HG03060 (cell line): ENCODE results near the gene ANKS4B.
"Not testable (repeated sequence)": the region's sequence is repeated elsewhere in the genome, so short reads cannot be mapped to it uniquely, and the experiment has no call there.

Experiments
- ATAC-seq: cut with Tn5 transposase; IDR thresholded peaks from one replicate; pipeline ENCODE4 v1.9.1; 2021; ENCODE audit warnings: low read depth, moderate number of reproducible peaks; ENCODE audit not compliant: unreplicated experiment

The ANKS4B gene

DNA sequence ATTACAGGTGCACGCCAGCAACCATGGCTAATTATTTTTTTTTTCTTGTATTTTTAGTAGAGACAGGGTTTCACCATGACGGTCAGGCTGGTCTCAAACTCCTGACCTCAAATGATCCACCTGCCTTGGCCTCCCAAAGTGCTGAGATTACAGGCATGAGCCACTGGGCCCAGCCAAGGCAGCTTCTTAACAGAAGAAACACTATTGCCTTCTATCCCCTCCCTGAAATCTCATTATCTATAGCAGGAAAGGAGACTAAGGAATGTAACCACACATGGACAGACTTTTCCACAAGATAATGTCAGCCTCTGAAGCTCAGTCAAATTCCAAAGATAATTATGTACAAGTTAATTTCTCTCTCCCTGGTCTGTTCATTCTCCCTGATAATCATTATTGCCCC lies 16.4 kb upstream of the ANKS4B start:
- ATAC-seq = no peak

DNA sequence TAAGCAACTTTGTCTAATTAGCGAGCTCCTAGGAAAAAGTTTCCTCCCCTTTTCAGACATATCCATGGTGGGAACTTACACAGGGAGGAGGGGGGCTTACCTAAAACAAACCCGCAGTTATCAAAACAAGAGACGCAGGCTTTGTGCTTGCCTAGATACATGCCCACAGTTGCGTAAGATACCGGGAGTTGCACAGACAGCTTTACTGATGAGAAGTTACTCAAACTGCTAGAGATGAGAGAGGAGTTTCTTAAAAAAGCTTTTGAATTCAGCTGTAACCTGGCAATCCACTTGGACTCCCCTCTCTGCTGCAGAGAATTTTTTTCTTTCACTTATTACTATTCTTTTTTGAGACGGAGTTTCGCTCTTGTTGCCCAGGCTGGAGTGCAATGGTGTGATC lies 15.3 kb upstream of the ANKS4B start:
- ATAC-seq = no peak

DNA sequence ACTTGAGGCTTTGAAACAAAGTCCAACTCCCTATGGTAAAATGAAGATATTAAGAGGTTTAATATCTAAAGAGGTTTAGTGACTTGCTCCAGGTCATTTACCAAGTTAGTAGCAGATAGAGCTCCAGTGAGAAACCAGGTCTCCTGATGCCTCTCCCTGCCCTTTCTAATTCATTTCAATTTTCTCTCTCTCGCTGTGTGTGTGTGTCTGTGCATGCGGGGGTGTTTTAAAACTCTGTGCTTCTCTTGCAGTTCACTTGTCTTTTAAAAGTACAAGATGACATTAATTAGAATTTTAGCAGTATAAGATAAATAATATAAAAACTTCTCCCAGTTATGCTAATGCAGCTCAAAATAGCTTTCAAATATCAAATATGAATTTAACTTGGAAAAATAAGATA lies 13.9 kb upstream of the ANKS4B start:
- no peak for ATAC-seq

DNA sequence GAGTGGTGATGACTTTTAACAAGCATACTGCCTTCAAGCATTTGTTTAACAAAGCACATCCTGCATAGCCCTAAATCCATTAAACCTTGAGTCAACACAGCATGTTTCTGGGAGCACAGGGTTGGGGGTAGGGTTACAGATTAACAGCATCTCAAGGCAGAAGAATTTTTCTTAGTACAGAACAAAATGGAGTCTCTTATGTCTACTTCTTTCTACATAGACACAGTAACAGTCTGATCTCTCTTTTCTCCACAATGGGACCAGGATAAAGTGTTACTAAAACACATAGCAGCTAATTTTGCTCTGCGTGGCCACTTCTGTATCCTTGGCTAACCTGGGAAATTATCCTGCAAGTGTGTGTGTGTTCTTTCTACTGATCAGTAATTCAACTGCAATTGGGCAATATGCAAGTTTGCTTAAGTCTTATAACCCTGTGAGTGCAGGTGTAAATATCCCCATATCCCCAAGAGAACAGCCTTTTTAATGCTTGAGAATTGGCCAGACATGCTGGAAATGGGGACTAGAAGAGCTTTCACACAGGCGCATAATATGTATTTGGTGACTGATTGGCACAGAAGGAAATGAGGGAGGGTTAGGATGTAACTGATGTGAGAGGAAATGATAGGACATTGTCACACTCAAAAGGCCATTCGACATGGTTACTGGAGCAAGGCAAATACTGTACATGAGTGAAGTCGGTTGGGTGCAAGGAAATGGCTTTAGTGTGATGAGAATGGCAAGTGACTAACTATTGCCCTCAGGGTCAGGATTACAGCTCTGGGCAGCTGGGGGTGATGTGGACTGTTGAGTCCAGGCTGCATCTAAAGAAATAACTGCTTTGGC lies 10.8 kb upstream of the ANKS4B start:
- no peak for ATAC-seq

DNA sequence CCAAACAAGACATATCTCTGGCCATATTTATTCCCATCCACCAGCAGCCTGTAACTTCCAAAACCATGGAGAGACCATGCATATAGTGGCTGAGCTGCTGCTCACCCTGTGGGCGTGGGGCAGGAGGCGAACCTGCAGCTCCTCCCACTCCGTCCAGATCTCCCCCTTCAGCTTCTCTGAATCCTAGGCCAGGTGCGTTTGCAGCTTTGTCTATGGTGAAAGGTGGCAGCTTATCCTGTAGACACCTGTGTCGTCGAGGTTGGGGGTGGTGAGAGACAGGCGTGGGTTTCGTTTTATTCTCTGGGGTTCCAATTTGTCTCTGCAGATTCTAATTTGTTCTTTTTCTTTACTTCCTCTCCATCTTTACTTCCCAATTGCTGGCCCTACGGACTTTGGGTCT lies 9.7 kb upstream of the ANKS4B start:
- ATAC-seq = no peak

DNA sequence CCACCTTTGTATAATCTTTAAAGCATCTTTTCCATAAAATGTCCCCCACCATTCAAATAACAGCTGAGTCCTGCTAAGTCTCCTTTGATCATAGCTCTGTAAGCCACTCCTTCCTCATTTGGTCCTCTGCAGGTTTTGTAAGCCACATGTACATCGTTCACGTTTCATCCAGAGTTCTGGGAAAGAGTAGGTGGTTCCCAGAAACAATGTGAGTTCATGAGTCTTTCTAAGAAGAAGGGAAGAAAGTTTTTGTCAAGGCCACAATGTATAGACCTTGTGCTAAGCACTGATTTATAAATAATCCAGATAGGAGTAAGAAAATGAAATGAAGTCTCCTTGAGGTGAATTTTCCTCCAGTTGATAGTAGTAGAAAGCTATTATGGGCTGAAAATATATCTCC lies 8.7 kb upstream of the ANKS4B start:
- no peak for ATAC-seq

DNA sequence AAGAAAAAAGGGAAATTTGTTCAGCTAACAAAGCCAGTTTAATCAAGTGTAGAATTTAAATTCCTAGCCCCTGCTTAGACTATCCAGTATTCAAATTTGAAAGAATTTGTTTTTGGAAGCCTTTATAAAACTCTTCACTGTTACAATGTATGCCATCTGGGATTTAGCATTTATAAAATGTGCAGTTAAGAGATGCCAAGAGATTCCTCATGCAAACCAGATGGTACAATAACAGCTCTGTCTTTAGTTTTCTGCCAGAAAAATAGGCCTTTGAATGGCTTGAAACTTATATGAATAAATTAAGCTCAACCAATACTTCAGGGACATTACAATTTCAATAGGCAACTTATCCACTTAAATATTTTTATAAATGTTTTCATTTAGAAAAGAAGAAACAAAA lies 6.8 kb upstream of the ANKS4B start:
- no peak for ATAC-seq

DNA sequence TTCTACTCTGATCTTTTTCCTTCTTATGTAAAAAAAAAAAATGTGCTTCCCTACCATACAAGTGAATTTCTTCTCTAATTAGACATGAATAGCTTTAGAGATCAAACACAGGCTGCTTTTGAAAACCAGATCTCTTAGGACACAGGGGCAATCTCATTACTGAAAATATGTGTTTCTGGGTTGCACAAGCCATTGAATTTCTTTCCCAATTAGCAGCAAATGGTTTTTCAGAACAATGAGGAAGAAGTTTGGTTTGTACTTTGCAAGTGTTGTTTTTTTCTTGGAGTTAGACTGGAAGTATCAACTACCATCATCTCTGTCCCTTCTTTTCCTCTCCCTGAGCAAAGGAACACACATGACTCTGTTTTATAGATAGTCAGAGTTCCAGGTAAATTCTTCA lies 5.6 kb upstream of the ANKS4B start:
- no peak for ATAC-seq

DNA sequence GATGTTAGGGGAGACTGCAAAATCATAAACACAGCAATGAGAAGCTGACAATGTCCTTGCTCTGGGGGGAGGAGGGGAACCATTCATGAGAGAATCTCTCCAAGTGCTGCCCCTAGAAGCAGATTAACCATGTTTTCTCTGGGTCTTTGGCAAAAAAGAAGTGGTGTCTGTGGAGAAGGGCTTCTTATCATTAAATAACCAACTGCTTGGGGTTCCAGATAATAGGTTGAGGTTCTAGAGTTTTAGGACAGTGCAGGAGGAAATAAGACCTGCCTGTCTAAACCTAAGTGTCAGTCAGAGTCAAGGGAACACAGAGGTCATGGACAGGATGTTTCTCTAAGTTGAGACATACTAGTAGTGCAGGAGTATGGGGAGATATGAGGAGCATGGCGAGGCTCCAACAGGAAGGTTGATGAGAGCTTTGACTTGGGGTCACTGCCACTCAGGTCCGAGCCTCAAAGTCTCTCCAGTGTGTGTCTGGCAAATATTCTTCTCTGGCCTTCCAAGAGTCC lies 5.1 kb upstream of the ANKS4B start:
- no peak for ATAC-seq

DNA sequence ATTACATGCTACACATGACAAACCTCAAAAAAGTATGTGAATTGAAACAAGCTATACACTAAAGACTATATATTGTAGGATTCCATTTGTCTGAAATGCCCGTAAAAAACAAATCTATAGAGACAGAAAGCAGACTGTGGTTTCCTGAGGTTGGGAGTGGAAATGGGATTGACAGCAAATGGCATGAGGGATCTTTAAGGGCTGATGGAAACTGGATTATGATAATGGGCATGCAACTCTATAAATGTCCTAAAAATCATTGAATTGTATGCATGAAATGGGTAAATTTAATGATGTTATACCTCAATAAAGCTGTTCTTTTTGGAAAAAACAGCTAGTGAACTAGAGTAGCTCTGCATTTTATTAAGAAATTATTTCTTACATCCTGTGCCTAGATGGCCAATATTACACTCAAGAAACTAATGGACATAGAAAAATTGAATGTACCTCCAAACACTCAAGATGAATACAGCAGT lies 416 bp upstream of the ANKS4B start:
- no peak for ATAC-seq

DNA sequence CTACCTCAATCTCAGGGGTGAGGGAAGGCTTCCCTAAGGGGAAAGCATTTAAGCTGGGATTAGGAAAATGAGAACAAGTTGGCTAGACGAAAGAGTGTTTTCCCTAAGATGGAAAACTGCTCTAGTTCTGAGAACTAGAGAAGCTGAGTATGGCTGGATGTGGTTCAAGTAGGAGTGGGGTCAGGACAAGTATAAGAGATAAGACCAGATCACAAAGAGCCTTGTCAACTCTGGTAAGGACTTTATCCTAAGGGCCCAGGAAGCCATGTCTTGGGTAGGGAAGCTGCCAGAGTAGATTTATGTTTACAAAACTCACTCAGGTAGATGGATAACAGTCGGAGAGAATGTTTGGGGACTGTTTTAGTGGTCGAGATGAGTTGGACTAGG lies 1.7 kb downstream of the ANKS4B start:
- no peak for ATAC-seq

DNA sequence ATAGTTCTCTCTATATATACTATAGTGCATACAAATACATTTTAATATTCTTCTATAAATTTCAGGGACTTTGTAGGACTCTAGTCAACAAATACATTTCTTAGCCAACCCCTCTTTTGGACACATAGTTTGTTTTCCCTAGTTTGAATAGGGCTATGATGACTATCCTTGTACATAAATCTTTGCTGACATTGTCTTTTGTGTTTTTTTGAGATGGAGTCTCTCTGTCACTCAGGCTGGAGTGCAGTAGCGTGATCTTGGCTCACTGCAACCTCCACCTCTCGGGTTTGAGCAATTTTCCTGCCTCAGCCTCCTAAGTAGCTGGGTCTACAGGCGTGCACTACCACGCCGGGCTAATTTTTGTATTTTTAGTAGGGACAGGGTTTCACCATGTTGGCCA lies 3.3 kb downstream of the ANKS4B start:
- ATAC-seq = no peak

DNA sequence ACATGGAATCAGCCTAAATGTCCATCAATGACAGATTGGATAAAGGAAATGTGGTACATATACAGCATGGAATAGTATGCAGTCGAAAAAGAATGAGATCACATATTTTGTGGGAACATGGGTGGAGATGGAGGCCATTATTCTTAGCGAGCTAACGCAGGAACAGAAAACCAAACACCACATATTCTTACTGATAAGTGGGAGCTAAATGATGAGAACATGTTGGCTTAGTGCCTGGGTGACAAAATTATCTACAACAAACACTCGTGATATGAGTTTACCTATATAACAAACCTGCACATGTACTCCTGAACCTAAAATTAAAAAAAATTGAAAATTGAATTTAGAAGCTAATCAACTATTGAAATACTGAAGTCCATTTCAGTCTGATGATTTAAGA lies 6.1 kb downstream of the ANKS4B start:
- ATAC-seq = no peak

DNA sequence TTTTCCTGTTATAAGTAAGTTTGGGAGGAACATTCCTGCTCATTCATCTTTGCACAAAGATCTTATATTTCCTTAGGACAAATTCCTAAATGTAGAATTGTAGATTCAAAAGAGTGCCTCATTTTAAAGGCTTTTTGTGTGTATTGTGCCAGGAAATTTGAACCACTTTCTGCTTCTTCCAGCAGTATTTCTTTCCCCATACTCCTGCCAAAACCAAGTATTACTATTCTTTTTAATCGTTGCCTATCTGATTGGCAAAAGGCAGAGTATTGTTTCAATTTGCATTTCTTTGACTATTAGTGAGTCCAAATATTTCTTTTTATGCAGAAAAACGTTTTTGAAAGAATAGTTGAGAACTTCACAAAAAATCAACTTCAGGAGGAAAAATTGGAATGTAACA lies 9.3 kb downstream of the ANKS4B start:
- ATAC-seq = no peak

DNA sequence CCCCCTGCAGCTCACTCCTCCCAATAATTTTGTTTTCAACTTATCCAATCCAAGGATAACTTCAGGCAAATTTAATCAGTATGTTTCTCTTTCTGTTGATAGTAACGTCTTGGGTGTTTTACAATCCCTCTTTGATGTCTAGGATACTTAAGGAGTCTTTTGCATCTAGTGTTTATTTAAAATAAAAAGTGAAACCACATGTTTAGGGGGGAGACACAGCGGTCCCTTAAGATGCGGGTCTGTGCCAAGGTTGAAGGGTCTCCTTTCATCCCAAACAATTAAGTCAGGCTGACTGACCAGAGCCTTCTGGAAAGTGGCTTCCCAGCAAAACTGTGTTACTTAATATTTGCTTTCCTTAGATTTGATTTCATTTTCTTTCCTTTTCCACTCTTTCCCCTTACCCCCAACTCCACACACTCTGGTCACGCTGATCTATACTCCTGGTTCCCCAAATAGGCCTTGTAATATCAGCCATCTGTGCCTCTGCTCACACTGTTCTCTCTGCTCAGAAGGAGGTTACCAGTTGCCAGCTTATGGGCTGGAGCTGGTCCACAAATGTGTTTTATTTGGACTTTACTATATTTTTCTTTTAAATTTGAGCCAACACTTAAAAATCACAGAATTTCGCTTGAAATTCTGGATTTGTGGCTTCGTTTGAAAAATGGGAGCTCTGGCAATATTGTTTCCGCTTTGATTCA lies 11.2 kb downstream of the ANKS4B start:
- no peak for ATAC-seq

DNA sequence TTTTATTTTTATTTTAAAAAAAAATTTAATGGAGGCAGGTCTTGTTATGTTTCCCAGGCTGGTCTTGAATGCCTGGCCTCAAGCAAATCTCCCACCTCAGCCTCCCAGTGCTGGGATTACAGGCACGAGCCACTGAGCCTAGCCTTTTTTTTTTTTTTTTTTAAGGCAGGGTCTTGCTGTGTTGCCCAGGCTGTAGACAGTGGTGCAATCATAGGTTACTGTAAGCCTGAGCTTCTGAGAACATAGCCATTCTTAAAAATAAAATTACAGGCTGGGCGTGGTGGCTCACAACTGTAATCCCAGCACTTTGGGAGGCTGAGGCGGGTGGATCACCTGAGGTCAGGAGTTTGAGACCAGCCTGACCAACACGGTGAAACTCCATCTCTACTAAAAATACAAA lies 14.7 kb downstream of the ANKS4B start:
- not testable (repeated sequence) for ATAC-seq

DNA sequence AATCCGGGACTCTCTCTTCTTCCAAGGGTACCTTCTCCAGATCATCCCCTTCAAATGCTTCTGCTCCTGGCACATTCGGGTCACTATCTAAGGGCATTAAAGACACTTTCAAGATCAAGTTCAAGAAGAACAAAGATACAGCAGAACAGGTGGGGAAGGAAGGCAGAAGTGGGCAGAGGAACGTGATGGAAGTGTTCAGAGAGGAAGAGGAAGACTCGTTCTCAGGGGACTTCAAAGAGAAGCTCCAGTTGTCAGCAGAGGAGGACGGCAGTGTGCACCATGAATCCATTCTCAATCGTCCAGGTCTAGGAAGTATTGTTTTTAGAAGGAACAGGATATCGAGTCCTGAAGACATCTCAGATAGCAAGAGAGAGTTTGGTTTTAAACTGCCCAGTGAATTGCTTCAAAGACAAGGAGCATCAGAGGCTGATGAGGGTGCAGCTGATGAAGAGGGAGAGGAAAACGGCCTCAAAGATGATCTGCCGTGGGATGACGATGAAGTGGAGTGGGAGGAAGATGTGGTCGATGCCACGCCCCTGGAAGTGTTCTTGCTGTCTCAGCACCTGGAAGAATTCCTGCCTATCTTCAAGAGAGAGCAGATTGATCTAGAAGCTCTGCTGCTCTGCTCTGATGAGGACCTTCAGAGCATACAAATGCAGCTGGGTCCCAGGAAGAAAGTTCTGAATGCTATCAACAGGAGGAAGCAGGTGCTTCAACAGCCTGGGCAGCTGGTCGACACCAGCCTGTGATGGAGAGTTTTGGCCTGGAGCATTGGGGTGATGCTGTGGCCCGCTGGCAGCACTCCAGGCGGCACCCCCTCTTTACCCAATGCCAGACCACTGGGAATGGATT lies 16.8 kb downstream of the ANKS4B start:
- ATAC-seq = no peak

DNA sequence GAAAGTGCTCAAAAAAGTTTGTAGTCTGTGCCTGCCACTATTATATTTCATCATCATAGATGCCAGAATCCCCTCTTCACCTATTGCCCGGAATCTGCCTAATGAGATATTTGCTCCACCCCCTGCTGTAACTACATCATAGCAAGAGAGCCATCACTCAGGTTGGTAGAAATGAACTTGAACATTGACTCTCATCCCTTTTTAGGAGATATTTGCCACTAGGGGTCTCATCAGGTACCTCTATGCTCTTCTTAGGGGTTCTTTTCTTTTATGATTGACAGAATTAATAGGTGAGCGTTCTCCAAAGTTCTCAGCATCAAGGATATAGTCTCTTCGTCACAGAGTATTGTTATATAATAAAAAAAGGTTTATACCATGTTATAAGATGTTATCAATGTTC lies 20.0 kb downstream of the ANKS4B start:
- no peak for ATAC-seq

DNA sequence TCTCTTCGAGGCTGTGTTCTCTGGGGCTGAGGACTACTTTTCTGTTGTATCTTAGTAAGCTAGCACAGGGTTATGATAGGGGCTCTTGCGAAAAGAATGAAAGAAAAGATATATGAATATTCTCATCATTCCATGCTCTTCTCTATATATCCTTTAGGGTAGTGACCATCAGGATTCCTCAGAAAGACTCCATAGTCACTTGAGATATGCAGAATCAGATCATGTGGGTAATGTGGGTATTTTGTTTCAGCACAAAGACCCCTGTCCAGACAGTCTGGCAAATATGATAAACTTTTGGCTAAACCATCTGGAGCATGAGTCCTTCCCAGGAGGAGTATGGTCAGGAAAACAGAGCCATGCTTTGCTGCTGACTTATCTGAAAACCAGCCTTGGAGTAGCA lies 23.1 kb downstream of the ANKS4B start:
- ATAC-seq = no peak

DNA sequence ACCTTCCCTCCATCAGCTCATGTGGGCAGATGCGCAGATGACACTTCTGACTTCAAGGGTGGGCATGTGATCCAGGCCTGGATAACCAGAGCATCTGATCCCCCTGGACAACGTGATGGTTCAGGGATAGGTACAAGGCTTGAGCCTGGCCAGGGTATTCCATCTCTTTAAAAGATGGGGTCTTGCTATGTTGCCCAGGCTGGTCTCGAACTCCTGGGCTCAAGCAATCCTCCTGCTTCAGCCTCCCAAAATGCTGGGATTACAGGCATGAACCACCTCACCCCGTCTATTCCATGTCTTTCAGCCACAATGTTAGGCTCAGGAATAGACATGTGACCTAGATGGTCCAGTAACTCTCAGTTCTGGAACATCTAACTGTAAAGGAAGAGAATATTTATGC lies 23.8 kb downstream of the ANKS4B start:
- ATAC-seq = no peak
